T-helper 2 cell (primary cell): ENCODE measurements around the gene CARS1.

ENCODE experiments used
- DNase-seq, 5 experiments: peaks; one replicate each; pipeline versions ENCODE4 v3.0.0 to v3.0.0-alpha.2; 2012 to 2022

The CARS1 gene

DNA sequence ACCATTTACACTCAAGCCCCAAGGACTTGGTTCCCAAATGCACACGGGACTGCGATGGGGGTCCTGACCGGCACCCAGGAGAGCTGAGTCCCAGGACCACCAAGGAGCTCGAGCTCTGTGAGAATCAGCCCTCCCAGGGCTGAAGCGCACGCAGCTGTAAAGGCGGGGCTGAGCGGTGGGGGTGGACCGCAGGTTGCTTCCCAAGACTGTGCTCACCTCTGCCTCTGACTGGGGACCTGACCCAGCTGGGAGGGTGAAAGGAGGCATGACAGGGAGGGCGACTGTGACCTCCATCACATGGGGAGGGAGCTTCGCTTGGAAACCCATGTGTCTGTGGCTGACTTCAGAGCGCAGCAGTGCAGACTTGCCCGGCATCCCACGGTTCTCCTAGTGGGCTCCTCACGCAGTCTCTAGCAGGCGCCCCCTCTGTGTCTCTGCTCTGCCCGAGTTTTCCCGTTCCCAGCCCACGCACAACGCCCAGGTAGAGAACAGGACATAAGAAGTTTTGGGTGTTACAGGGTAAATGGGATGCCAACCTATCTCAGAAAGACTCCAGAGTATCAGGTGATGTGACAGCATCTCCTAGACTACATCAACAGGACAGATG is 49.7 kb downstream of the CARS1 start:
- DNase-seq, result no peak

DNA sequence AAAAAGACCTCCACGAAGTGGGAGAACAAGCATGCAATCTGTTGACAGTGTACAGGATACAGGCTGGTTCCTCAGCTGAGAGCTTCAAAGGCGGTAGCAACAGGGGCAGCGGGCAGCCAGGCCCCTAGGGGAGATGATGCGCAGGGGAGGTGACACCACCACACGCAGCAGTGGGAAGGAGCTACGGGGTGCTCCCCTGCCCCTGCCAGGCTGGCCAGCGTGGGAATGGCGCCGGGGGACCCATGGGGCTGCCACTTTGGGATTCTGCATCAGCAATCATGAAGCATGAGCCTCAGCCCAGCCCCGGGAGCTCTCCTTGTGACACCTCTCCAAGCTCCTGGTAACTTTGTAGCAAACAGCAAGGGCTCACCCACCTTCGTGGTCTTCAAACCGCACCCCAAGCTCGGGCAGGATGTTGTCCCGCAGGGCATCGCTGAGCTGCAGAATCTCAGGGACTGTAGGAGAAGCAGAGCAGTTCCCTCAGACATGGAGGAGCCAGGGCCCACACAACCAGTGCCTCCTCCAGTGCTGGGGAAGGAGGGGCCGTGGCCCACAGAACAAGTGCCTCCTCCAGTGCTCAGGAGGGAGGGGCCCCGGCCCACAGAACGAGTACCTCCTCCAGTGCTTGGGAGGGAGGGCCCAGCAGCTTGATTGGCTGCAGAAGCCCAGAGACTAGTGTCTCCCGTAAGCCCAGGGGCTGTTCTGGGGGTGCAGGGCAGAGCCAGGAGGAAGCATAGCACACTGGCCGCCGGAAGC is 50.5 kb downstream of the CARS1 start:
- DNase-seq, result peak in 1 of 5 experiments; percentile 76

- DNase-seq, result no peak
Observed at GRCh38 chr11:3004481-3004880, 52.7 kb downstream of the CARS1 start.

GRCh38 chr11:3003396-3004231 is 53.6 kb downstream of the CARS1 start:
- DNase-seq, result no peak

DNA sequence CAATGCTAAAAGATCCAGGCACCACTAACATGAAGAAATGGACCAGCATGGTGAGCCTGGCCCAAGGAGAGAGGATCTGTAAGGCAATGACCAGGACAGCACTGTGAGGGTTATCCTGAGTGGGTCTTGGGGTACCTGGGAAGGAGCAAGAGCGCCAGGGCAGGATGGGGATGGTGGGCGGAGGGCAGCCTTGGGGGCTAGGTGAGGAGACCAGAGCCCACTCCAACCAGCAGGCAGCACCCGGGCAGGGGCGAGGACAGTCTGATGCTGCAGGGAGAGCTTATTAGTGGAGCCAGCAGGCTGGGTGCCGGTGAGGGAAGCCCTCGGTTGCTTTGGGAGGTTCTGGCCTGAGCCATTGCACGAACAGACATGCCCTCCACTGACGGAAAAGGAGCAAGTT is 54.4 kb downstream of the CARS1 start:
- no peak for DNase-seq

GRCh38 chr11:3002351-3002861 is 54.8 kb downstream of the CARS1 start:
- no peak for DNase-seq

GRCh38 chr11:3001496-3001895 is 55.7 kb downstream of the CARS1 start:
- DNase-seq, result no peak

DNA sequence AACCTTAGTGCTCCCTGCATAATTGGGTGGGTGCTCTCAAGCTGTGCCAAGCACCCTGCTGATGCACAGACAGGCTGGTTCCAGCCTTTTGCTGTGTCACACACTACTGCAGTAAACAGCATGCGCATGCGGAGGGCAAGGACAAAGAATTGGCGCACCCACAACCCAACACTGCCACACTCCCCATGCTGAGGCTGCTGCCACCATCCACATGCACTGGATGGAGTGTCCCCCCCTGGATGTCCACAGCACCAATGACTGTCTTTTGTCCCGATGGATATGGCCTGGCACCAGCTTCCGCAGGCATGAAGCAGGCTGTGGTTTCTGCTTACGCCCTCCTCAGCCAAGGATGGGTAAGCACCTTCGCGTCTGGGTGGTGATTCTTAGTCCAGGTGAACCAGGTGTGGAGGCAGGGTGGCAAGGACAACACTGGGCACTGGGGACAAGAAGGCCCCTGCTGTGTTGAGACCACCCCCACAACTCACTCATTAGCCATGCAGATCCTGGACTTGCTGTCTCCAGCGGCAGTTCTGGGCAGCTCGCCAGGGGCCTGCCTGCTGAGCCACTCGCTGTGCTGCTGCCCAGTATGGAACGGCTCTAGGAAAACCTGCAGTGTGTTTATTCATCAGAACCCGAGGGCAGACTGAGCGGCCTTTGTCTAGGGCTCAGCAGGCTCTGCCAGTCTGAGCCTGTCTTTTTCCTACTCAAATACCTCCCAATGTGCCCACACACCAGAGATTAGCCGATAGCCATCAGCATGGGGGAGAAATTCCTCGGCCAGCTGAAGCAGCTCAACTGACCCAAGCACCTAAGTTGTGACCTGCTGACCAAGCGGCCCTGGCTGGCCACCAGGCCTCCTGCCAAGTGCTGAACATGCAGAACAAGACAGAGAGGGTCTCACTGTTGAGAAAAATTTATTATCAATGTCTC is 56.9 kb downstream of the CARS1 start:
- no peak for DNase-seq

- no peak for DNase-seq
Observed at GRCh38 chr11:2999464-2999998, 57.7 kb downstream of the CARS1 start.

- DNase-seq, result no peak
Observed at GRCh38 chr11:2998073-2998850, 59.0 kb downstream of the CARS1 start.

GRCh38 chr11:2997406-2997805 is 59.8 kb downstream of the CARS1 start:
- no peak for DNase-seq

DNA sequence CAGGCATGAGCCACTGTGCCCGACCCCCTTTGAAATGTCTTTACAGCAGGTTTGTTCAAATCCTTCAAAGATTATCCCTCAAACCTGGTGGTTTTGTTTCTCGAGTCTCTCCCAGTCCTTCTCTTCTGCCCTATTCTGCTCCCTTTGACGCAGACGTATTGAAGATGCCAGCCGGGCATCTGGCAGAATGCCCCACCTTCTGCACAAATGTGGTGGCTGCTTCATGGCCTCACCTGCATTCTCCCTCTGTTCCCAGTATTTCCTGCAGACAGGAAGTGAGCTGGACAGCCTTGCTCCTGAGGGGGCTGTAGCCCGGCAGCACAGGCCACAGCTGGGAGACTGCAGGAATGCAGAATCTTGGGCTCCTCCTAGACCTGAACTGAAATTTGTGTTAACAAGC is 60.2 kb downstream of the CARS1 start:
- no peak for DNase-seq

DNA sequence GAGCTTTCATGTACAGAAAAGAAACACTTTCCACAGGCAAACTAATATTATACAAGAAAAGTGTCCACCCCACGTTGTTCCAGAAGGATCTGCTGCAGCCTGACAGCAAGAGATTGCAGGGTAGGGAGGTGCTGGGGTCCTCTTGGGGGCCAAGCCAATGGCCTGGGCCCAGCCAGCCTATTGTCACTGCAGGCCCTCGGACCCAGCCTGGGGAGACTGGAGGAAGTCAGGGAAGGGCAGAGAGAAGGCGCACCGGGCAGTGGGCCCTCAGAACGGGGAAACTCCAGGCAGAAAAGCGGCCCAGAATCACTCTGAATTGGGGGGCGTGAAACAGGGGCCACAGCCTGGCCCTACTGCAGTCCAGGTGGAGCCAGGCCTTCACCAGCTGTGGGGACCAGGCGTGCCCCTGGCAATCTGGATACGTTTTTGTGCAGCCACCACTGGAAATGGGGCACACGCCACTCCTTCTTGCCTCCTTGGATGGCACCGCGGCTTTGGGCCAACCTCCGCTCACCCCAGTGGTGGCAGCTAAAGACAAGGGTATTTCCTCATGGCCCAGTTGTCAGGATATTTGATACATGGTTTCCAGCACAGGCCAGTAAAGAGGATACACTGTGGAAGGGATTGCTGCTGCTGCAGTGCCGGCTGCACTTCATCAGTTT is 61.2 kb downstream of the CARS1 start:
- no peak for DNase-seq

- DNase-seq, result no peak
Observed at GRCh38 chr11:2995031-2995561, 62.1 kb downstream of the CARS1 start.

GRCh38 chr11:2994336-2994730 is 62.9 kb downstream of the CARS1 start:
- DNase-seq, result no peak

- DNase-seq, result peak in 1 of 5 experiments; percentile 43
Observed at GRCh38 chr11:2992997-2993325, 64.3 kb downstream of the CARS1 start.

DNA sequence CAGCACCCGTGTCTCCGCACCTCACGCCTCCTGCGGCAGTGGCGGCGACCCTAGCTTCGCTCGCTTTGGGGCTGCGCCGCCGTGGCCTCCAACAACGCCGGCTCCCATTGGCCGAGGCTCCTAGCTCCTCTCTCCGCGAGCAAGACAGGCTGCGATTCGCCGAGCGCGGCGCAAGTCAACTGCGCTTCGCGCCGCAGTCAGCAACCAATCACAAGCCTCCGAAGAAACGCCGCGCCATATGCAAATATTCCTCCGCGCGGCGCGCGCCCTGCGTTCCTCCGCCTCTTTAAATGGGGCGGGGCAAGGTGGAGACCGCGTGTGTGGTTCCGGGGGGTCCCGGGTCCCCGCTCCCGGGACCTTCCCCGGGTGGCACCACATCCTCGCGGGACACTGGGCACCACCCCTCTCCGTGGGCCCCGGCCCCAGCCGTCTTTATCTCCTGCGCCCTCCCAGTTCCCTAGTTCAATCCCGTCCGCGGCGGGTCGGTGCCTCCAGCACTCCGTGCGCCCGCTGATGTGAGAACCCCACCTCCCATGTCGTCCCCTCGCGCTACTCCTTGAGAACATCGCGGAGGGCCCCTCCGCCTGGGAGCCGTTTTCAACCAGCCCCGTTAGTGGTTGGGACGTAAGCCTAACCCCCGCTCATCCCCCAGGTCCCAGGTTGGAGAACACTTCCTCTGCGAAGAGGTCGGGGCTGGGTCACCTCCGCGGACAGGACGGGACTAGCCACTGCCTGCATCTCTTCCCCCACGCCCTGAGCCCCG is 64.8 kb downstream of the CARS1 start, which contains the start of gene NAP1L4:
Gene NAP1L4 (minus strand): TSS at position 96 of the 763 bp plus-strand sequence. CDS start 13,109 bp downstream, outside the sequence.
- DNase-seq, result peak; percentile 93 to 99 (median 95)

- DNase-seq, result peak in 1 of 5 experiments; percentile 29
Observed at GRCh38 chr11:2991452-2992233, 65.6 kb downstream of the CARS1 start.
